GM18519 (cell line): ENCODE measurements around the gene BUB1B.

Experiments used
- ATAC-seq: cut with Tn5 transposase; IDR thresholded peaks from one replicate; pipeline ENCODE4 v1.9.1; 2021; ENCODE audit warnings: mild to moderate bottlenecking, moderate library complexity; ENCODE audit not compliant: unreplicated experiment, low FRiP score

BUB1B gene

DNA sequence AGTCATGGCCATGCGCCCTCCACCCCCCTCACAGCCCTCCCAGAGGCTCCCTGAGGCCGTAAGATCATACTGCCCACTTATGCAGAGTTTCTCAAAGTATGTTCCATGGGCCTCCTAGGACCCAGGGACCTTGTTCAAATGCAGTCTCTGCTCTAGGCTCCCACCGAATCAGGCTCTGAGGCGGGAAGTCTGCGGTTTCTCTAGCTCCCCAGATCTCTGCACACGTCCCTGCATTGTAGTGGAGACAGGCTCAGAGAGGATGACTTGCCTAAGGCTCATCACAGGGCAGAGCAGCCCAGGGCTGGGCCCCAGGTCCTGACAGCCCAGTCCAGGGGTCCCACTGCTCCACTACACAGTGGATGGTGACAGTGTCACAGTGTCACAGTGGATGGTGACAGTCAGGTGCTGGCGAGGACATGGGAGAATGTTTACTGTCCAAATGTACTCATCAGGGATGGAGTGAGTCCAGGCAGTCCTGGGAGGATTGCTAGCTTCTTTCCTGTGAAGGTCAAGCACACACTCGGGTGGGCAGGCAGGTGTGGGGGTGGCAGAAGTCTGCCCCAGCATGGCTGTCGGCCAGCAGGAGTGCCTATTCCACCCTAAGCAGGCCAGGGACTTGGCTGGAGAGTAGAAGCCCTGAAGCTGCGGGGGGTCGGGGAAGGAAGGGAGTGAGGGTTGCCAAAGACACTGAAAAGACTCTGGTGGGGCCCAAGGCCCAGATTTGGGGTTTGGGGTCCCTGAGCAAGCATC, 109.6 kb downstream of the BUB1B start:
- no peak for ATAC-seq
